Medulla oblongata (tissue), 1 donor: ENCODE data around the gene PEX5L.
A peak's percentile ranks its signal among the peaks of the same experiment; 100 is the strongest.
"Not testable (repeated sequence)": the region's sequence is repeated elsewhere in the genome, so short reads cannot be mapped to it uniquely, and the experiment has no call there.

Source experiments
- DNase-seq: peaks from one replicate; pipeline ENCODE4 v3.0.0-alpha.2; 2015; ENCODE audit errors: extremely low spot score

PEX5L gene

DNA sequence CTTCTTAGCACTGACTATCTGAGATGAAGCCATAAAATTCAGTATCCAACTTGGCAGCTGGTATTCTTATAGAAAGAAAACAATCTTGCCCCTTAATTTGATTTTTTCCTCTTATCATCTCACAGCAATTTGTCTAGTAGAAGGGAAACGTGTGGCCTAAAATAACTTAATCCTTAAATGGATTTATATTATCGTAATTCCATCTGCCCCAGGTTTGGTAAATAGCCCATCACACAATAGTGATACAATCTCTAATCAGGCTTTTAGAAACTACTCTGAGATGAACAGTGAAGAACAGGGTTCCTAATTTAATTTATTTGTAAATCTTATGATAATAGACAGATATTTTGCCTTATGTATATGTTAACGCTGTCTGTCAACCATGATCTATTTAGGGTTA, 24.8 kb downstream of the PEX5L start:
- no peak for DNase-seq

DNA sequence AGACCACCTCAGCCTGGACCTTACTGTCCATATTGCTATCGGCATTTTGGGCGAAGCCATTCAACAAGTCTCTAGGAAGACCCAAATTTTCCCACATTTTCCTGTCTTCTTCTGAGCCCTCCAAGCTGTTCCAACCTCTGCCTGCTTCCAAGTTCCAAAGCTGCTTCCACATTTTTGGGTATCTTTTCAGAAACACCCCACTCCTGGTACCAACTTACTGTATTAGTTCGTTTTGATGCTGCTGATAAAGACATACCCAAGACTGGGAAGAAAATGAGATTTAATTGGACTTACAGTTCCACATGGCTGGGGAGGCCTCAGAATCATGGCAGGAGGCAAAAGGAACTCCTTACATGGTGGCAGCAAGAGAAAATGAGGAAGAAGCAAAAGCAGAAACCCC, 28.4 kb downstream of the PEX5L start:
- DNase-seq: not testable (repeated sequence)

DNA sequence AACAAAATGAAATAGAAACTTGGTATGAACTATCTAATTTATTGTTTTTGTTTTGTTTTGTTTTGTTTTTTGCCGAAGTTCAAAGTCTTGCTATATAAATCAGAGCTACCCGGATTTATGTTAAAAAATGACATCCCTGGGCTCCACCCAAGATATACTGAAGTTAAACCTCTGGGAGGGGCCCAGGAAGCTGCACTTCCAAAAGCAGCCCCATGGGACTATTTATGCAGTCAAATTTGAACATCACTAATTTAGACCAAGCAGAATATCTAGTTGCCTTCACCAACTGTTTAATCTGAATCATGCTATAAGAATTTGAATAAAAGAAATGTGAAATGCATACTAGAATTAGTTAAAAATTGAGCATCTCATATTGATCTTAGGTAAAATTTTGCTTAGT, 32.2 kb downstream of the PEX5L start:
- DNase-seq: no peak

DNA sequence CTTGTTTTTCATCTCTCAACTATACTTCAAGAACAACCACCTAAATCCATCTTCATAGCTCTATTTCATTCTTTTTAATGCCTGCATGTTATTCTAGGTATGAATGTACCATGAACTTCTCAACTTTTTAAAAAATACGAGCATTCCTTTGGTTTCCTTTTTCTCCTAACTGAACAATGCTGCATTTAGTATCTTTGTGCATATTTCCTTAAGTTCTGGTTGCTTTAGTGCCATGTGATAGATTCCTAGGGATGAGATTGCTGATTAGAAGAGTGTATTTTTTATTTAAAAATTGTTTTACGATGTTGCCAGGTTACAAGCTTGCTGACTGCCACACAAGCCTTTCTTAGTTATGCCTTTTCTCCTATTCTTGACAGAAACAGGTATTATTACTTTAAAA, 34.7 kb downstream of the PEX5L start:
- no peak for DNase-seq

DNA sequence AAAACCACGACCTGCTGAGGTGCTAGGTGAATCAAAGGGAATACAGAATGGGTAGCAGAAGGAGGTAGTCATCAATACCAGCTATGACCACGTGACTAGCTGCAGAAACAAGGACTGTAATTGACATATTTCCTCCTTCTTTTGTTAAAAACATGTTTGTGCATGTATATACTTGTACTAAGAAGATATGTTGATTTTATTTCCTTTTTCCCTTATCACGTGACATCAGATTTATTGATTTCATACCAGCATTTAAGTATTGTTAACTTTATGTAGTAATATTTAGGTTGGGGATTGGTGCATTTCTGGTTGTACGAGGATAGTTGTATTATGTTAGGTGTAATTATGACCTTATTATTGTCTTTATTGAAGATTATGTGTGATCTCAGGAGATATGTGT, 36.2 kb downstream of the PEX5L start:
- no peak for DNase-seq

- no peak for DNase-seq
Measured at GRCh38 chr3:179995406-179995805, 41.3 kb downstream of the PEX5L start.

DNA sequence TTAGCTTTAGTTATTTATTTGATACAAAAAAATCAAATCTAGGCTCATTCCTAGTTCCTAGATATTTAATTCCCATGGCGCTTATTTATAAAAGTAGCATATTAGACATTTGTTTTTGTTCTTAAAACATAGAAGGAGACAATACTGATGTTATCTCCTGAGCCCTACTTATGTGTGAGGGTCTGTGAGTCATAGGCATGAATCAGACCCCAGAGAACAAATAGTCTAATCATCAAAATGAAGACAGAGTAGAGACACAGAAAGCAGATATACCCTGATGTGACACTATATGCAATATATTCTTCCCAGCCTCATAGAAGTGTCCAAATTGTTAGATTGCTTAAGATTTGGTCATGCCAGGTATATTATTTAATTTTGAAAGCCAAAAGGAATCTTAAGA, 44.9 kb downstream of the PEX5L start:
- no peak for DNase-seq

GRCh38 chr3:179991104-179991503, 45.6 kb downstream of the PEX5L start:
- no peak for DNase-seq

- DNase-seq: peak; percentile 88
Measured at GRCh38 chr3:179981646-179982045, 55.1 kb downstream of the PEX5L start.

- DNase-seq: no peak
Measured at GRCh38 chr3:179977356-179977755, 59.4 kb downstream of the PEX5L start.

DNA sequence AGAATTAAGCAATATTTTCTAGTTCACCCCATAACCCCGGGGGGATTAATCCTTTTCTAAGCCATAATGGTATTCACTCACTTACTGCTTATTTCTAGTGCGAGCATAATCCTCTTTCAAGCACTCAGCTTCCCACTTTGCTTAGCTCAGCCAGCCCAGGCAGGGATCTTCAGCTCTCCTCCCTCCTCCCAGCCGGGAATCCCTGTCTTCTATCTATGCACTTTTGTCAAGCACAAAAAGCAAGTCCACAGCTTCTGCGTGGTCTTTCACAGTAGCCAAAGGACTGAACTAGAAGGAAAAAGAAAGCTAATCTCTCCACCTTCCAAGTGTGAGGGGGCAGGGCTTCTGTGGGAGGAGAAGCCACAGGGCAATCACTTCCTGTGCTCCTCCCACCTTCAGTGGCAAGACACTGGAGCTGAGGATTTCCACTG, 62.8 kb downstream of the PEX5L start:
- peak; percentile 83 for DNase-seq

DNA sequence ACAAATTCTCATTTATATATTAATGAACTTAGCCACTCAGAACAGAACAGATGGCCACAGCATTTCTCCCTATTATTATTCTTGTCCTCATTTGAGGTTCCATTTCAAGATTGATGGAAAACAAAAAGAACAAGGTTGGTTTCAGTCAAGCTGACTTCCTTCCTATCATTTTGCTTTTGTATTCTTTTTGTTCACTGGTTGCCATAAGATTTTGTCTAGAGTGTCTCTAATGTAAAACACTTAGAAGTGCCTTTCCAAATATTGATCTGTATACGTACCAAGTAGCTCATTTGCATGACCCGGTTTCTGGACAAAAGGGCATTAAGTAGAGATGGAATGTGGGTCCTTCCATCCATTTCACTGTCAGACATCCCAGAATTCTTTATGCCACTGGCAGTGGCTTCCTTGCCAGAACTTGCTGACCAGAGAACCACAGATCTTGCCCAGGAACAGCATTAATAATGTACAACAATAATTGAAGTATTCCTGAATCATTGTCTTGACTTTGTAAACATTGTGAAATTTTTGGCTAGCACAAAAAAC, 63.8 kb downstream of the PEX5L start:
- peak; percentile 68 for DNase-seq

DNA sequence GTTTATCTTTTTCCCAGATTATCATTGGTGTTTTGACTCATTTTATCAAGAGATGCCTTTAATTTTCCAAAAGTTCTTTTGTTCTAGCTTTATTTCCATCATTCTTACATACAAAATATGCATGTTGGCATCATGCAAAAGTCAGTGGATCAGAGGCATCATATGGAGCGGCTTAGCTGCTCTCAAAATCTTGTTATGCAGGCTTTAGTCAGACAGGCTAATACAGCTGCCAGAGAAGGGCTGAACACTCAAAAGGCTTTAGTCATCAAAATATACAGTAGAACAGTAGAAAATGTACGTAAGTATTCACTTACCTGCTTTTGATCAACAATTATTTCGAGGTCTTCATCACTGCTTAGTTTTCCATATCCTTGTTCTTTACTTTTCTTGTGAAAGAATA, 65.5 kb downstream of the PEX5L start:
- DNase-seq: peak; percentile 64

DNA sequence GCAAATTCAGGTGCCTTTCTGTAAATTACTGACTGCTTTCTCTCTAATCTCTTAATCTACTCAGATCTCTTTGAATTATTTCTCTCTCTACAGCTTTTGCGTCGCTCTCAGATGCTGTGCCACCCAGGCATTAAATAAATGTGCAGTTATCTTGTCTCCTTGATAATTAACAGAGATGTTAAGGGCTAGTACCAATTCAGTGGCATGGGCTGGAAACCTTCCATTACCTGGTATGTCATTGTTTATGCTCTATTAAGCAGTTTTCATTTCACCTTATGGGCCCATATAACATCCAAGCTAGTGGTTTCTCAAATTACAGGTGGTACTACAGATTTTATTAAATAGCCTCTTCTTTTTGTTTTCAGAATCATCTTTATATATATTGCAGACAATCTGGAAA, 66.0 kb downstream of the PEX5L start:
- DNase-seq: no peak

GRCh38 chr3:179969525-179969924, 67.2 kb downstream of the PEX5L start:
- no peak for DNase-seq

DNA sequence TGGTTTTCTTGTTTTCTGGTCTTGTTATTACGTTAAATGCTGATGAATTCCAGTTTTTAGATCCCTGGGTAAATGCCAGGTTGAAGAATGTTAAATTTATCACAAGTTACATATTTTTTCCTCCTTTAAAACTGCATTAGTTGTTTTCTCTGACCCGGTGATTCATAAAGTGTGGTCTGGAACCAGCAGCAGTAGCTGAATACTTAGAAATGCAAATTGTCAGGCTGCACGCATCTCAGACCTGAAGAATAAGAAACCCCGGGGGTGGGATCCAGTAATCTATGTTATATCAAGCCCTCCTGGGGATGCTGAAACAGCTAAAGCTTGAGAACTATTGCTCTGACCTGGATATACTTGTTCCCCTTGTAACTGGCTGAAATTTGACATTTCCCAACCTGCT, 69.1 kb downstream of the PEX5L start:
- no peak for DNase-seq

DNA sequence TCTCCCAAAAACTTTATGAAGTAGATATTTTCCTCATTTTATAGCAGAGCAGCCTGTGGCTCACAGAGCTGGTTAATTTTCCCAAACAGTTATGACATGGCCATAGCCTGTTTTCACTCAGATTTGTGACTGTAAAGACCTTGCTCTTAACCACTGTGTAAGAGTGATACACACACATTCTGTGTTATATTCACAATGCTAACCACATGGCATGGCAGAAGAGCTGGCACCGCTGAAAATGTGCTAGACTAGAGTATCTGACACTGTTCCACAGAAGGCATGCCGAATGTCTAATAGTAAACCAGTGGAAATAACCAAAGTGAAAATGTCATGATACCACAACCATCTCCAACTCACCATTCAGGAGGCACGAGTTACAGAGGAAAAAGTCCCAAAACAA, 71.8 kb downstream of the PEX5L start:
- DNase-seq: no peak

DNA sequence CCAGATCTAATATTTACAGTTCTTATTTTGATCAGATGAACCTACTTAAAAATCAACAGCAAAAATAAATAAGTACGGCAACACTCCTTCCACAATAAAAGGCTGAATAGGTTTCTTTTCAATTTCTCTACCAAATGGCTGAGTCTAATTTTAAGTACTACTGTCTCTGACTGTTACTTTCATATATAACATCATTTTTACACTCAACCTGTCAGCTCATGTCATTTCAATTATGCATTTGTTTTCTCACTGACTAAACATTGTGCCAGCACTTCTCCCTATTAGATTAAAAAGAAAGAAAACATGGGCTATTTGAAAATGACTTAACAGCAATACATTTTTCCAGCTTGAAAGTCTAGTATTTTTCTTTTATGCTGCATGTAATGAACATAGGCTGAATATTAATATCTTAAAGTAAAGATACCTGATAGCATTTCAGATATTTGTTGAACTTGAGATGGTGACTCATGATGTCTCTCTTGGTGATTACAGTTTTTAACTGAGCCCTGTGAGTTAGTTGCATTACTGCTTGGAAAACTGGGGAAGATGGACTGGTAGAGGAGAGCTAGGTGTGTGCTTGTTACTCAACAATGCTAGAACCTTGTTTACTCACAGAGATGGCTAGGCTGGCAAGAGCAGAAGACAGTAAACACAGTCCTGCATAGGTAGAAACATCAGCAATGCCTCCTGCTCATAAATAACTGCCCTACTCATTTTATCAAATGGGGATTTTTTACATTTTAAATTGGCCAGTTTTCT, 73.9 kb downstream of the PEX5L start:
- DNase-seq: no peak

- no peak for DNase-seq
Measured at GRCh38 chr3:179961703-179962078, 75.0 kb downstream of the PEX5L start.

GRCh38 chr3:179961071-179961702, 75.5 kb downstream of the PEX5L start:
- no peak for DNase-seq

- no peak for DNase-seq
Measured at GRCh38 chr3:179958759-179959158, 78.0 kb downstream of the PEX5L start.

DNA sequence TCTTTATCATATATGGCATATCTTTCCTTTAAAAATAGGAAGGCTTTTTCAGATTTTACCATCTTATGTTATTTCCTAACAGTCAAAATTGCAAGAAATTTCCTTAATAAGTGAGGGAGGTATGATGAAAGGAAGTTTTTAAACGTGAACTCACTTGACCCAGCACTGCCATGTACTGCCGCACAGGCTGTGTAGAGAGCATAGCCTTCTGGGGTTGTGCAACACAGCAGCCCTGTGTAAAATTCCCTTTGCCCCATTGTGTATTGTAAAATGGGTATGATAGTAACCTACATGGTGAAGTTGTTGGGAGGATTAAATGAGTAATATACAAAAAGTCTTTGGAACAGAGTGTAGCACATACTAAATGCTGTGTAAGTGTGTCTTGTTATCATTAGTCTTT, 78.6 kb downstream of the PEX5L start:
- no peak for DNase-seq

GRCh38 chr3:179957264-179957845, 79.4 kb downstream of the PEX5L start:
- no peak for DNase-seq
